Gastrocnemius medialis (tissue), 4 donors: ENCODE data around the gene DDX39A.
"Not testable (repeated sequence)": the region's sequence is repeated elsewhere in the genome, so short reads cannot be mapped to it uniquely, and the experiment has no call there.

Experiments used
- POLR2A ChIP-seq, 2 donors: fragments of 450-650 bp; IDR thresholded peaks; one replicate each; pipeline ENCODE4 v1.6.1; 2017; ENCODE audit warnings: antibody characterized with exemption in 2 of 2, mild to moderate bottlenecking in 2 of 2, moderate library complexity in 2 of 2
- TF ChIP-seq, protein P1 (sequence below), 5 experiments: fragments of 450-650 bp in 3 of 5; fragments of 200-600 bp in 2 of 5; sonication (generic) in 2 of 5; IDR thresholded peaks in 4 of 5; conservative IDR thresholded peaks in 1 of 5; 1 replicate in 4 of 5; 2 replicates in 1 of 5; pipeline ENCODE4 v1.5.1; 2016 to 2019; ENCODE audit warnings: antibody characterized with exemption in 5 of 5, mild to moderate bottlenecking in 3 of 5, moderate library complexity in 3 of 5

GRCh38 chr19:14403145-14403930, 15.8 kb downstream of the DDX39A start:
- TF ChIP-seq POLR2A (IDR thresholded peaks at IDR 0.05) = not testable (repeated sequence)
- TF ChIP-seq, protein P1, sequence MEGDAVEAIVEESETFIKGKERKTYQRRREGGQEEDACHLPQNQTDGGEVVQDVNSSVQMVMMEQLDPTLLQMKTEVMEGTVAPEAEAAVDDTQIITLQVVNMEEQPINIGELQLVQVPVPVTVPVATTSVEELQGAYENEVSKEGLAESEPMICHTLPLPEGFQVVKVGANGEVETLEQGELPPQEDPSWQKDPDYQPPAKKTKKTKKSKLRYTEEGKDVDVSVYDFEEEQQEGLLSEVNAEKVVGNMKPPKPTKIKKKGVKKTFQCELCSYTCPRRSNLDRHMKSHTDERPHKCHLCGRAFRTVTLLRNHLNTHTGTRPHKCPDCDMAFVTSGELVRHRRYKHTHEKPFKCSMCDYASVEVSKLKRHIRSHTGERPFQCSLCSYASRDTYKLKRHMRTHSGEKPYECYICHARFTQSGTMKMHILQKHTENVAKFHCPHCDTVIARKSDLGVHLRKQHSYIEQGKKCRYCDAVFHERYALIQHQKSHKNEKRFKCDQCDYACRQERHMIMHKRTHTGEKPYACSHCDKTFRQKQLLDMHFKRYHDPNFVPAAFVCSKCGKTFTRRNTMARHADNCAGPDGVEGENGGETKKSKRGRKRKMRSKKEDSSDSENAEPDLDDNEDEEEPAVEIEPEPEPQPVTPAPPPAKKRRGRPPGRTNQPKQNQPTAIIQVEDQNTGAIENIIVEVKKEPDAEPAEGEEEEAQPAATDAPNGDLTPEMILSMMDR (IDR thresholded peaks at IDR 0.05 in 4 of 5, conservative IDR thresholded peaks at IDR 0.05 in 1 of 5) = not testable (repeated sequence)
